CD14-positive monocyte (primary cell): Measurements from ENCODE around the gene SLC37A2. TPM values are rescaled to one million over a fixed set of nuclear protein-coding genes. Genes with fewer than 3 reads are reported as not detected.

ENCODE experiments used
- DNase-seq, 3 donors: peaks; one replicate each; pipeline ENCODE4 v3.0.0-alpha.2; 2011 to 2022
- H2AFZ ChIP-seq: 2 replicates; pipeline ENCODE4 v1.6.0; 2012; ENCODE audit warnings: mild to moderate bottlenecking, low read depth, low read length, inconsistent platforms; ENCODE audit not compliant: insufficient read depth, poor library complexity, severe bottlenecking
- H3K27ac ChIP-seq, 2 donors: 1 replicate in 1 of 2; 2 replicates in 1 of 2; pipeline ENCODE4 v1.5.1; 2012 to 2013; ENCODE audit warnings: low read length in 2 of 2, control low read depth in 1 of 2, inconsistent platforms in 1 of 2, low read depth in 1 of 2, mild to moderate bottlenecking in 1 of 2
- H3K27me3 ChIP-seq, 2 donors: one replicate each; pipeline versions ENCODE4 v1.6.0 to v1.6.1; 2011 to 2013; ENCODE audit warnings: low read length in 2 of 2; ENCODE audit not compliant: control insufficient read depth in 2 of 2, insufficient read depth in 2 of 2
- H3K36me3 ChIP-seq, 2 donors: replicated peaks in 1 of 2; 1 replicate in 1 of 2; 2 replicates in 1 of 2; pipeline versions ENCODE4 v1.5.1 to v1.6.1; 2012 to 2013; ENCODE audit warnings: low read length in 2 of 2, control low read depth in 1 of 2, inconsistent platforms in 1 of 2, mild to moderate bottlenecking in 1 of 2; ENCODE audit not compliant: insufficient read depth in 2 of 2, control insufficient read depth in 1 of 2
- H3K4me1 ChIP-seq, 2 donors: 1 replicate in 1 of 2; 2 replicates in 1 of 2; pipeline versions ENCODE4 v1.5.1 to v1.6.1; 2012 to 2013; ENCODE audit warnings: low read length in 2 of 2, control low read depth in 1 of 2, inconsistent platforms in 1 of 2, mild to moderate bottlenecking in 1 of 2, moderate library complexity in 1 of 2; ENCODE audit not compliant: insufficient read depth in 2 of 2, control insufficient read depth in 1 of 2
- H3K4me2 ChIP-seq: replicated peaks from 2 replicates; pipeline ENCODE3; 2012; ENCODE audit warnings: low read length, moderate library complexity, mild to moderate bottlenecking; ENCODE audit not compliant: poor library complexity, severe bottlenecking; ENCODE audit errors: extremely low read depth
- H3K4me3 ChIP-seq, 3 experiments: fragments of 200-600 bp in 1 of 3; sonication (generic) in 1 of 3; replicated peaks in 1 of 3; 1 replicate in 2 of 3; 2 replicates in 1 of 3; pipeline ENCODE4 v1.5.1; 2011 to 2013; ENCODE audit warnings: low read length in 3 of 3, mild to moderate bottlenecking in 3 of 3, control low read depth in 2 of 3, low read depth in 2 of 3, inconsistent platforms in 1 of 3, moderate library complexity in 1 of 3
- H3K79me2 ChIP-seq: 2 replicates; pipeline ENCODE4 v1.6.0; 2012; ENCODE audit warnings: mild to moderate bottlenecking, control low read depth, inconsistent platforms, low read length, moderate library complexity; ENCODE audit not compliant: insufficient read depth
- H3K9ac ChIP-seq: 2 replicates; pipeline ENCODE4 v1.6.0; 2017; ENCODE audit warnings: low read length, mild to moderate bottlenecking; ENCODE audit not compliant: insufficient read depth, poor library complexity, severe bottlenecking
- H3K9me3 ChIP-seq, 2 donors: replicated peaks in 1 of 2; 1 replicate in 1 of 2; 2 replicates in 1 of 2; pipeline versions ENCODE4 v1.5.1 to v1.6.1; 2012 to 2013; ENCODE audit warnings: low read length in 2 of 2, control low read depth in 1 of 2; ENCODE audit not compliant: control insufficient read depth in 1 of 2, insufficient read depth in 1 of 2
- H4K20me1 ChIP-seq: 2 replicates; pipeline ENCODE4 v1.6.0; 2012; ENCODE audit warnings: mild to moderate bottlenecking, low read length, control low read depth, moderate library complexity; ENCODE audit not compliant: insufficient read depth
- H3K27ac Mint-ChIP-seq, 7 donors: one replicate each; pipeline ENCODE4 v1.8.0; 2020; ENCODE audit warnings: mild to moderate bottlenecking in 7 of 7, mixed read lengths in 7 of 7, moderate library complexity in 6 of 7, inconsistent platforms in 2 of 7
- H3K27me3 Mint-ChIP-seq, 3 donors: one replicate each; pipeline ENCODE4 v1.8.0; 2021 to 2022; ENCODE audit warnings: low read depth in 3 of 3, mild to moderate bottlenecking in 3 of 3, mixed read lengths in 3 of 3, moderate library complexity in 3 of 3, inconsistent platforms in 1 of 3
- H3K36me3 Mint-ChIP-seq, 2 donors: one replicate each; pipeline ENCODE4 v1.8.0; 2020; ENCODE audit warnings: mixed read lengths in 2 of 2, inconsistent platforms in 1 of 2, mild to moderate bottlenecking in 1 of 2
- H3K4me1 Mint-ChIP-seq: one replicate; pipeline ENCODE4 v1.8.0; 2020; ENCODE audit warnings: mild to moderate bottlenecking, mixed read lengths
- H3K4me3 Mint-ChIP-seq, 2 donors: one replicate each; pipeline ENCODE4 v1.8.0; 2020; ENCODE audit warnings: mild to moderate bottlenecking in 2 of 2, mixed read lengths in 2 of 2, moderate library complexity in 1 of 2
- H3K9me3 Mint-ChIP-seq, 7 donors: one replicate each; pipeline ENCODE4 v1.8.0; 2020 to 2022; ENCODE audit warnings: mixed read lengths in 7 of 7, mild to moderate bottlenecking in 6 of 7, moderate library complexity in 6 of 7, inconsistent platforms in 2 of 7
- WGBS: methylation state at CpG from one replicate; pipeline ENCODE4 v1.1.5; 2013; ENCODE audit warnings: missing lambda C conversion rate; ENCODE audit not compliant: insufficient coverage; 5-methylcytosine and 5-hydroxymethylcytosine counted together
- intact Hi-C, 2 donors: fragments of 100-400 bp; cut with micrococcal nuclease; formaldehyde crosslinking; loops; one replicate each; pipeline versions ENCODE4 v1.15.0 to v1.15.1; 2023
- polyA plus RNA-seq, 3 donors: library from polyadenylated mRNA; depleted of rRNA in 1 of 3; unstranded in 2 of 3; stranded (reverse) in 1 of 3; fragments of 300-500 nt in 2 of 3; fragments of >200 nt in 1 of 3; fragmentation: Illumina TruSeq in 2 of 3; gene quantifications; 1 replicate in 2 of 3; 2 replicates in 1 of 3; pipeline ENCODE4 v1.2.3, GENCODE V29; 2012 to 2021
- TF ChIP-seq, protein P1 (sequence below): fragments of 200-600 bp; IDR thresholded peaks from one replicate; pipeline ENCODE4 v1.8.0; 2022; ENCODE audit warnings: antibody characterized with exemption, mild to moderate bottlenecking

Gene SLC37A2
- polyA plus RNA-seq, 3 donors = 70.8 to 81.5 (median 78.9) TPM

DNA sequence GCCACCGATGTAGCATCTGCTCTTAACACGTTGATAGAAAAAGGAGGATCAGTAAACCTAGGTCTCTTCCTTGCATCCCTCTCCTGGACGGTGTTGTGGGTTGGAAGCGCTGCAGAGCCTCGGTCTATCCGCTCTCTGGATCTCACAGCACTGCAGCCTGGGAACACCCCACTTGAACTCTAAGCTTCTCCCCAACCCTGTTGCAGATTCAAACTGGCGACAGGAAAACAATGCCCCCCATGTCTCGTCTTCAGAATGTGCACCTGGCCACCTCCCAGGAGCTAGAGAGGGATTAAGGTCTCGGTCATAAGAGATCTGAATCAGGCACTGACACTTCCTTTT, 47.9 kb downstream of the SLC37A2 start:
- H4K20me1 ChIP-seq = no peaks in the 10 kb centered on the region
- Mint-ChIP-seq H3K27ac (peak overlapping the region; percentile 89 to 99 (median 96)), H3K27me3 (peaks cover 0 to 5% (median 3%) of the 10 kb centered on the region in 3 donors), H3K4me1 (peaks cover 20% of the 10 kb centered on the region), H3K4me3 (peak overlapping the region; percentile 86 to 96), H3K9me3 (peaks cover 0 to 3% (median 0%) of the 10 kb centered on the region in 7 donors), H3K36me3 (peaks cover 6 to 7% of the 10 kb centered on the region in 2 donors)
- H3K27ac ChIP-seq = peak overlapping the region; percentile 86 to 88
- H3K79me2 ChIP-seq = peaks cover 12% of the 10 kb centered on the region
- H3K27me3 ChIP-seq = no peaks in the 10 kb centered on the region
- DNase-seq = peak in 1 of 3 donors; percentile 17
- peak overlapping the region; percentile 99 for H2AFZ ChIP-seq
- 0% methylated on average over 5 of the region's 9 CpGs for WGBS
- no peaks in the 10 kb centered on the region for H3K36me3 ChIP-seq
- peak overlapping the region; percentile 77 for H3K9ac ChIP-seq
- no peaks in the 10 kb centered on the region for H3K9me3 ChIP-seq
- TF ChIP-seq, protein P1, sequence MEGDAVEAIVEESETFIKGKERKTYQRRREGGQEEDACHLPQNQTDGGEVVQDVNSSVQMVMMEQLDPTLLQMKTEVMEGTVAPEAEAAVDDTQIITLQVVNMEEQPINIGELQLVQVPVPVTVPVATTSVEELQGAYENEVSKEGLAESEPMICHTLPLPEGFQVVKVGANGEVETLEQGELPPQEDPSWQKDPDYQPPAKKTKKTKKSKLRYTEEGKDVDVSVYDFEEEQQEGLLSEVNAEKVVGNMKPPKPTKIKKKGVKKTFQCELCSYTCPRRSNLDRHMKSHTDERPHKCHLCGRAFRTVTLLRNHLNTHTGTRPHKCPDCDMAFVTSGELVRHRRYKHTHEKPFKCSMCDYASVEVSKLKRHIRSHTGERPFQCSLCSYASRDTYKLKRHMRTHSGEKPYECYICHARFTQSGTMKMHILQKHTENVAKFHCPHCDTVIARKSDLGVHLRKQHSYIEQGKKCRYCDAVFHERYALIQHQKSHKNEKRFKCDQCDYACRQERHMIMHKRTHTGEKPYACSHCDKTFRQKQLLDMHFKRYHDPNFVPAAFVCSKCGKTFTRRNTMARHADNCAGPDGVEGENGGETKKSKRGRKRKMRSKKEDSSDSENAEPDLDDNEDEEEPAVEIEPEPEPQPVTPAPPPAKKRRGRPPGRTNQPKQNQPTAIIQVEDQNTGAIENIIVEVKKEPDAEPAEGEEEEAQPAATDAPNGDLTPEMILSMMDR = no peak
- intact Hi-C loops = loop anchor here (5.0 kb wide), 2 partner anchors 39 to 49 kb away; partner anchors contain the start of gene SLC37A2 (in 1 of the 2)
- peaks cover 17 to 19% of the 10 kb centered on the region in 2 donors for H3K4me1 ChIP-seq
- peak overlapping the region; percentile 88 for H3K4me2 ChIP-seq
- peak overlapping the region; percentile 86 to 93 (median 90) for H3K4me3 ChIP-seq

DNA sequence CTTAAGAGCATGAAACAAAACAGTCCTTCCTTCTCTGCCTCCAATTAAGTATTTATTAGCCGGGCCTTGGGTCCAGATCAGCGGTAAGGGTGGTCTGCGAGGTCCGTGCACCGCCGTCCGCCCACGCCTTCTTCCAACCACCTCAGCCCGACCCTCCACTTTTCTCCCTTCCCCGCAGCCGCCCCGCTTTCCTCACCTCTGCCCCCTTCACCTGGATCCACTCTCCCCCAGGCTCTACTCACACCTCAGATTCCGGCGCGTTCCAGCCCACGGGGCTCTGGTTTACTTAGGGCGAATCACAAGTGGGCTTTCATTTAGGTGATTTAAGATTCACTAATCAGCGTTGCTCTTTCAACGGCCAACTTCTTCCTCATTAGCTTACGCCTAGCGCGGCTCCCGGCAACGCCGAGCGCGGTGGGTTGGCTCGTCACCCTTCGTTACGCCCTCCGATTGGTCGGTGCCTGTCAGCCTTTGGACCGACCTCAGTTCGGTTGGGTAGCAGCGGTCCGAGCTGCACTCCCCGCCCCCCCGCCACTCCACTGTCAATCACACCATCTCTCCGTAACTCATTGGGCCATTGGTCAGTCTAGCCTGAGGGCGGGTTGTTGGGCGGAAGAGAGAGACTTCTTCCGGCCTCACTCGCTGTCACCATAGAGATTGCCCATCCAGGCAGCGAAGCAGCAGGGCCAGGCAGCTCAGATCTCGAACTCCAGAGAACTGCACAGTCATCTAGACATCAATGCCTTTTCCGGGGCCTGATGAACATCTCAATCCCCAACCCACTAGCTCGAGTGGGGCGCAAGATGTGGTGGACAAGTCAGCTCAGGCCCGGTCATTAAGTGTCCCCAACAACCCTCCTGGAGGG, 48.5 kb downstream of the SLC37A2 start, which contains the start of gene TMEM218:
Gene TMEM218 (minus strand): TSS at position 284 of the 865 bp plus-strand sequence. CDS start 9,385 bp downstream, outside the sequence.
- H2AFZ ChIP-seq = peak within 1 kb of the TSS; percentile 99
- H3K9me3 ChIP-seq = no peaks in the 10 kb centered on the region
- H3K4me2 ChIP-seq = peak within 1 kb of the TSS; percentile 88
- peak within 1 kb of the TSS; percentile 89 to 99 (median 96) for H3K27ac Mint-ChIP-seq
- no peaks in the 10 kb centered on the region for H3K27me3 ChIP-seq
- peaks cover 6 to 7% of the 10 kb centered on the region in 2 donors for H3K36me3 Mint-ChIP-seq
- peak; percentile 99 to 100 (median 100) for DNase-seq
- H3K4me3 Mint-ChIP-seq = peak within 1 kb of the TSS; percentile 86 to 96
- WGBS = 7% methylated on average over 39 of the region's 49 CpGs
- peak within 1 kb of the TSS; percentile 86 to 93 (median 90) for H3K4me3 ChIP-seq
- H3K9me3 Mint-ChIP-seq = peaks cover 0 to 3% (median 0%) of the 10 kb centered on the region in 7 donors
- H3K36me3 ChIP-seq = no peaks in the 10 kb centered on the region
- H3K4me1 Mint-ChIP-seq = peaks cover 17% of the 10 kb centered on the region
- peaks cover 17 to 19% of the 10 kb centered on the region in 2 donors for H3K4me1 ChIP-seq
- H3K27me3 Mint-ChIP-seq = peaks cover 0 to 5% (median 3%) of the 10 kb centered on the region in 3 donors
- H4K20me1 ChIP-seq = no peaks in the 10 kb centered on the region
- H3K79me2 ChIP-seq = peaks cover 12% of the 10 kb centered on the region
- peak within 1 kb of the TSS; percentile 86 to 88 for H3K27ac ChIP-seq
- peak within 1 kb of the TSS; percentile 77 for H3K9ac ChIP-seq
- TF ChIP-seq, protein P1 = no peak
- intact Hi-C loops = loop anchor here (5.0 kb wide), 2 partner anchors 39 to 49 kb away; partner anchors contain the start of gene SLC37A2 (in 1 of the 2)
